ENCODE measurements around the gene KITLG. TPM values are rescaled to one million over a fixed set of nuclear protein-coding genes. Genes with fewer than 3 reads are reported as not detected.
"Not testable (repeated sequence)": the region's sequence is repeated elsewhere in the genome, so short reads cannot be mapped to it uniquely, and the experiment has no call there.

Gene KITLG
- 2.4 TPM for polyA plus RNA-seq (2013, experiment 1 of 2)
- polyA plus RNA-seq (2013, experiment 2 of 2), result 2.3 TPM

DNA sequence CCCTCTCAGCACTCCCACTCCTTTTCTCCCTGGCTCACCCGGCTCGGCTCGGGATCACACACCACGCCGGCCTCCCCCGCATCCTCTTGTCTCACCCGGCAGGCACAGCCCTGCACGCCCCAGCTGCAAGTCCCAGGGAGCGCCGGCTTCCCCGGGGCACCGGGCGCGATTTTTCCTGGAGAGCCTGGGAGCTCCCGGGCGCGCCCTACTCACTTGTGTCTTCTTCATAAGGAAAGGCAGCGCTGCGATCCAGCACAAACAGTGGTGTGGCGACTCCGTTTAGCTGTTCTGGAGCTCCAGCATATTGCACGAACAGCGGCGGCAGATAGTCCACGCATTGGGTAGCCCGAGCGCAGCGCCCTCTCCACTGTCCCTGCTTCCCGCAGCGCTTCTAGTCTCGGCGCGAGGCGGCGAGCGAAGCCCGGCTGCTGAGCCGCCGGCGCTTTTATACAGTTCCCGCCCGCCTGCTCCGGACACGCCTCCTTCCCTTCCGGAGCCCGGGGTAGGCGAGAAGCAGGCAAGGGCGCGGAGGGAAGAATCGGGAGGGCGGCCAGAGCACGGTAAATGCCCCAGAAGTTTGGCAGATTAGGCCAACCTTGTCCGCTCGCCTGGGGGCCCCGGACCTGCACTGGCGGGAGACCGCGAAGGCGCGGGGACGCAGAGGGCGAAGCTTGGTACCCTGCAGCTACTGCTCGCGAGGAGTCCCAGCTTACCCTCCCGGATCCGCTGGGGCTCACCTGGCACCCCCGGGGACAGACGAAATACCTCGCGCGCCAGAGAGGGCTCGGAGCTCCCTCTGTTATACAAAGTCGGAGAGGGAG, at the start of gene KITLG:
TSS of gene KITLG (minus strand) at position 421 of the 821 bp plus-strand sequence. CDS start at position 228, 193 bp downstream.
- peak within 1 kb of the TSS; percentile 16 for H3K23ac ChIP-seq (ENCODE audit: low read depth, low read length, poor library complexity)
- H3K9ac ChIP-seq (ENCODE audit: low read depth, low read length, poor library complexity), result peak within 1 kb of the TSS; percentile 84
- no CpG with 5 or more reads among the region's 73 CpGs for WGBS, 2 donors (ENCODE audit: extremely low coverage in 2 of 2, insufficient read length in 2 of 2, insufficient replicate concordance in 1 of 2)
- H3K36me3 ChIP-seq (replicated peaks in 1 of 2; ENCODE audit: control insufficient read depth in 2 of 2, insufficient read depth in 2 of 2, low read length in 2 of 2), result no peaks in the 10 kb centered on the region
- peak within 1 kb of the TSS; percentile 3 for H2BK5ac ChIP-seq (ENCODE audit: low read length)
- H2BK120ac ChIP-seq (ENCODE audit: low read depth, low read length), result no peak within 1 kb of the TSS
- peak within 1 kb of the TSS; percentile 41 for H3K27ac ChIP-seq (replicated peaks; ENCODE audit: low read length)
- peak; percentile 84 for DNase-seq (ENCODE audit: low spot score)
- peak within 1 kb of the TSS; percentile 96 for H2AFZ ChIP-seq (ENCODE audit: low read length)
- no peak within 1 kb of the TSS for H4K8ac ChIP-seq (ENCODE audit: low read depth, low read length)
- peak within 1 kb of the TSS; percentile 96 for H3K18ac ChIP-seq (ENCODE audit: low read length)
- H3K4me3 ChIP-seq (ENCODE audit: low read length in 2 of 2), result peak within 1 kb of the TSS; percentile 84 to 85
- peak within 1 kb of the TSS; percentile 89 for H3K14ac ChIP-seq (ENCODE audit: low read length)
- H2BK12ac ChIP-seq (ENCODE audit: low read length), result no peak within 1 kb of the TSS
- peaks cover 0 to 2% of the 10 kb centered on the region in 2 donors for H3K9me3 ChIP-seq (replicated peaks in 1 of 2; ENCODE audit: control insufficient read depth in 2 of 2, insufficient read depth in 1 of 2, low read depth in 1 of 2, low read length in 2 of 2)
- no peak within 1 kb of the TSS for H3K4ac ChIP-seq (ENCODE audit: low read length)
- H2BK15ac ChIP-seq (ENCODE audit: low read length), result peak within 1 kb of the TSS; percentile 75
- no peaks in the 10 kb centered on the region for H3K27me3 ChIP-seq (ENCODE audit: control insufficient read depth in 3 of 3, insufficient read depth in 3 of 3, low read depth in 1 of 3, low read length in 3 of 3)
- peaks cover 4 to 12% of the 10 kb centered on the region in 2 donors for H3K4me1 ChIP-seq (ENCODE audit: control insufficient read depth in 2 of 2, insufficient read depth in 1 of 2, low read depth in 1 of 2, low read length in 2 of 2)
- H3K79me1 ChIP-seq (ENCODE audit: low read depth, low read length), result no peaks in the 10 kb centered on the region
- H3K4me2 ChIP-seq (ENCODE audit: insufficient read depth, low read length, poor library complexity, severe bottlenecking), result peak within 1 kb of the TSS; percentile 99
- H2AK5ac ChIP-seq (ENCODE audit: low read depth, low read length), result no peak within 1 kb of the TSS
- no peak within 1 kb of the TSS for H4K91ac ChIP-seq (ENCODE audit: low read depth, low read length, poor library complexity)

- Histone ChIP-seq H4K91ac (ENCODE audit: low read depth, low read length, poor library complexity) (no peak overlapping the region), H3K9me3 (replicated peaks in 1 of 2; ENCODE audit: control insufficient read depth in 2 of 2, insufficient read depth in 1 of 2, low read depth in 1 of 2, low read length in 2 of 2) (no peaks in the 10 kb centered on the region), H3K27me3 (ENCODE audit: control insufficient read depth in 3 of 3, insufficient read depth in 3 of 3, low read depth in 1 of 3, low read length in 3 of 3) (no peaks in the 10 kb centered on the region), H2BK5ac (ENCODE audit: low read length) (no peak overlapping the region), H3K36me3 (replicated peaks in 1 of 2; ENCODE audit: control insufficient read depth in 2 of 2, insufficient read depth in 2 of 2, low read length in 2 of 2) (no peaks in the 10 kb centered on the region), H3K9ac (ENCODE audit: low read depth, low read length, poor library complexity) (no peak overlapping the region), H3K18ac (ENCODE audit: low read length) (no peak overlapping the region), H3K79me1 (ENCODE audit: low read depth, low read length) (no peaks in the 10 kb centered on the region), H4K8ac (ENCODE audit: low read depth, low read length) (no peak overlapping the region), H2AFZ (ENCODE audit: low read length) (no peak overlapping the region), H3K14ac (ENCODE audit: low read length) (no peak overlapping the region), H2BK15ac (ENCODE audit: low read length) (no peak overlapping the region), H3K4ac (ENCODE audit: low read length) (no peak overlapping the region), H3K4me1 (ENCODE audit: control insufficient read depth in 2 of 2, insufficient read depth in 1 of 2, low read depth in 1 of 2, low read length in 2 of 2) (peaks cover 2 to 14% of the 10 kb centered on the region in 2 donors), H3K23ac (ENCODE audit: low read depth, low read length, poor library complexity) (no peak overlapping the region), H3K4me2 (ENCODE audit: insufficient read depth, low read length, poor library complexity, severe bottlenecking) (no peak overlapping the region), H3K4me3 (ENCODE audit: low read length in 2 of 2) (no peak overlapping the region), H2BK12ac (ENCODE audit: low read length) (no peak overlapping the region), H2BK120ac (ENCODE audit: low read depth, low read length) (no peak overlapping the region), H2AK5ac (ENCODE audit: low read depth, low read length) (no peak overlapping the region), H3K27ac (replicated peaks; ENCODE audit: low read length) (no peak overlapping the region)
- no CpG with 5 or more reads among the region's 2 CpGs for WGBS, 2 donors (ENCODE audit: extremely low coverage in 2 of 2, insufficient read length in 2 of 2, insufficient replicate concordance in 1 of 2)
- DNase-seq (ENCODE audit: low spot score), result no peak
These were observed 48.7 kb upstream of the KITLG start for GRCh38 chr12:88628856-88629509.

GRCh38 chr12:88628035-88628434, 47.8 kb upstream of the KITLG start:
- H3K14ac ChIP-seq (ENCODE audit: low read length); H2BK15ac ChIP-seq (ENCODE audit: low read length); H3K9ac ChIP-seq (ENCODE audit: low read depth, low read length, poor library complexity); H2BK5ac ChIP-seq (ENCODE audit: low read length); H3K36me3 ChIP-seq (replicated peaks in 1 of 2; ENCODE audit: control insufficient read depth in 2 of 2, insufficient read depth in 2 of 2, low read length in 2 of 2); H3K79me1 ChIP-seq (ENCODE audit: low read depth, low read length); H3K27ac ChIP-seq (replicated peaks; ENCODE audit: low read length); H3K27me3 ChIP-seq (ENCODE audit: control insufficient read depth in 3 of 3, insufficient read depth in 3 of 3, low read depth in 1 of 3, low read length in 3 of 3); H3K18ac ChIP-seq (ENCODE audit: low read length); H2BK120ac ChIP-seq (ENCODE audit: low read depth, low read length); H2AFZ ChIP-seq (ENCODE audit: low read length); H2AK5ac ChIP-seq (ENCODE audit: low read depth, low read length); H2BK12ac ChIP-seq (ENCODE audit: low read length); H3K4me3 ChIP-seq (ENCODE audit: low read length in 2 of 2); H3K4ac ChIP-seq (ENCODE audit: low read length); H4K91ac ChIP-seq (ENCODE audit: low read depth, low read length, poor library complexity); H4K8ac ChIP-seq (ENCODE audit: low read depth, low read length); H3K9me3 ChIP-seq (replicated peaks in 1 of 2; ENCODE audit: control insufficient read depth in 2 of 2, insufficient read depth in 1 of 2, low read depth in 1 of 2, low read length in 2 of 2); DNase-seq (ENCODE audit: low spot score); H3K23ac ChIP-seq (ENCODE audit: low read depth, low read length, poor library complexity); H3K4me2 ChIP-seq (ENCODE audit: insufficient read depth, low read length, poor library complexity, severe bottlenecking): not testable (repeated sequence)
- H3K4me1 ChIP-seq (ENCODE audit: control insufficient read depth in 2 of 2, insufficient read depth in 1 of 2, low read depth in 1 of 2, low read length in 2 of 2), result peaks cover 4 to 22% of the 10 kb centered on the region in 2 donors
- WGBS, 2 donors (ENCODE audit: extremely low coverage in 2 of 2, insufficient read length in 2 of 2, insufficient replicate concordance in 1 of 2), result no CpG with 5 or more reads among the region's 1 CpG

DNA sequence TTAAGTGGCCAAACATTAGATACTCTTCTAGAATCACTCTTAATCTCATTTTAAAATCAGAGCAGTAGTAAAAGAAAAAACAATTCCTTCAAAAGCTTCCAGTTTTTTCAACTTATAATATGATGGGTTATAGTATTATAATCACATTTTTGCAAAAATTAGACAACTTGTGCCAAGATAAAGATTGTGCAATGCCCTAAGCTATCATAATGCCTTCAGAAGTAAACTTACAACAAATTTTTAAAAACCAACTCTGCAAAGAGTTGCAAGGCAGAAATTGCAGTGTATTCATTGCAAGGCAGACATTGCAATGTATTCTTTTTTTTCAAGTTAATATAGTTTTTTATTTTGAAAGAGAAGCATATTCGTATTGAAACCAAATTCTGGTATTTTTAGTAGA, 47.2 kb upstream of the KITLG start:
- H3K9me3 ChIP-seq (replicated peaks in 1 of 2; ENCODE audit: control insufficient read depth in 2 of 2, insufficient read depth in 1 of 2, low read depth in 1 of 2, low read length in 2 of 2), result no peaks in the 10 kb centered on the region
- no peaks in the 10 kb centered on the region for H3K79me1 ChIP-seq (ENCODE audit: low read depth, low read length)
- no peak overlapping the region for H2BK120ac ChIP-seq (ENCODE audit: low read depth, low read length)
- H4K8ac ChIP-seq (ENCODE audit: low read depth, low read length), result no peak overlapping the region
- no peak overlapping the region for H2BK15ac ChIP-seq (ENCODE audit: low read length)
- H3K18ac ChIP-seq (ENCODE audit: low read length), result no peak overlapping the region
- no peak overlapping the region for H3K4ac ChIP-seq (ENCODE audit: low read length)
- no peak overlapping the region for H3K27ac ChIP-seq (replicated peaks; ENCODE audit: low read length)
- H2BK5ac ChIP-seq (ENCODE audit: low read length), result no peak overlapping the region
- no peak for DNase-seq (ENCODE audit: low spot score)
- H2BK12ac ChIP-seq (ENCODE audit: low read length), result no peak overlapping the region
- no peak overlapping the region for H4K91ac ChIP-seq (ENCODE audit: low read depth, low read length, poor library complexity)
- WGBS, 2 donors (ENCODE audit: extremely low coverage in 2 of 2, insufficient read length in 2 of 2, insufficient replicate concordance in 1 of 2), result no CpG with 5 or more reads among the region's 1 CpG
- no peaks in the 10 kb centered on the region for H3K36me3 ChIP-seq (replicated peaks in 1 of 2; ENCODE audit: control insufficient read depth in 2 of 2, insufficient read depth in 2 of 2, low read length in 2 of 2)
- no peak overlapping the region for H3K4me2 ChIP-seq (ENCODE audit: insufficient read depth, low read length, poor library complexity, severe bottlenecking)
- H3K9ac ChIP-seq (ENCODE audit: low read depth, low read length, poor library complexity), result no peak overlapping the region
- peaks cover 4 to 22% of the 10 kb centered on the region in 2 donors for H3K4me1 ChIP-seq (ENCODE audit: control insufficient read depth in 2 of 2, insufficient read depth in 1 of 2, low read depth in 1 of 2, low read length in 2 of 2)
- no peak overlapping the region for H3K4me3 ChIP-seq (ENCODE audit: low read length in 2 of 2)
- no peaks in the 10 kb centered on the region for H3K27me3 ChIP-seq (ENCODE audit: control insufficient read depth in 3 of 3, insufficient read depth in 3 of 3, low read depth in 1 of 3, low read length in 3 of 3)
- H3K14ac ChIP-seq (ENCODE audit: low read length), result no peak overlapping the region
- H3K23ac ChIP-seq (ENCODE audit: low read depth, low read length, poor library complexity), result no peak overlapping the region
- no peak overlapping the region for H2AK5ac ChIP-seq (ENCODE audit: low read depth, low read length)
- H2AFZ ChIP-seq (ENCODE audit: low read length), result no peak overlapping the region

Measured in neuronal stem cell (in vitro differentiated cells).